Ammon's horn (tissue), 1 donor: ENCODE data around the gene PLCD3.

Source experiments
- DNase-seq: peaks from one replicate; pipeline ENCODE4 v3.0.0-alpha.2; 2016; ENCODE audit warnings: low spot score

Gene PLCD3

GRCh38 chr17:45101883-45102811 lies 30.2 kb downstream of the PLCD3 start:
- no peak for DNase-seq

- DNase-seq = no peak
These were observed 30.8 kb downstream of the PLCD3 start for GRCh38 chr17:45101546-45101882.

GRCh38 chr17:45098869-45099616 lies 33.3 kb downstream of the PLCD3 start:
- DNase-seq = peak; percentile 89

- DNase-seq = no peak
These were observed 34.0 kb downstream of the PLCD3 start for GRCh38 chr17:45098081-45098868.

GRCh38 chr17:45096926-45097325 lies 35.4 kb downstream of the PLCD3 start:
- no peak for DNase-seq

GRCh38 chr17:45096141-45096540 lies 36.2 kb downstream of the PLCD3 start:
- no peak for DNase-seq

- no peak for DNase-seq
These were observed 38.7 kb downstream of the PLCD3 start for GRCh38 chr17:45093444-45094110.

GRCh38 chr17:45092911-45093430 lies 39.3 kb downstream of the PLCD3 start:
- peak; percentile 98 for DNase-seq

GRCh38 chr17:45091778-45092425 lies 40.4 kb downstream of the PLCD3 start:
- no peak for DNase-seq

GRCh38 chr17:45090711-45091110 lies 41.6 kb downstream of the PLCD3 start:
- no peak for DNase-seq

- DNase-seq = no peak
These were observed 43.6 kb downstream of the PLCD3 start for GRCh38 chr17:45088741-45089140.

GRCh38 chr17:45087978-45088377 lies 44.3 kb downstream of the PLCD3 start:
- DNase-seq = no peak

GRCh38 chr17:45087504-45087975 lies 44.8 kb downstream of the PLCD3 start:
- DNase-seq = no peak

- DNase-seq = no peak
These were observed 45.3 kb downstream of the PLCD3 start for GRCh38 chr17:45086865-45087503.

- no peak for DNase-seq
These were observed 45.9 kb downstream of the PLCD3 start for GRCh38 chr17:45086391-45086790.

GRCh38 chr17:45081047-45081703 lies 51.1 kb downstream of the PLCD3 start:
- peak; percentile 66 for DNase-seq

GRCh38 chr17:45077643-45078042 lies 54.7 kb downstream of the PLCD3 start:
- DNase-seq = no peak

GRCh38 chr17:45073414-45074070 lies 58.8 kb downstream of the PLCD3 start:
- DNase-seq = peak; percentile 49

- DNase-seq = no peak
These were observed 61.5 kb downstream of the PLCD3 start for GRCh38 chr17:45070809-45071208.
